ENCODE measurements around the gene CHKB. TPM values are rescaled to one million over a fixed set of nuclear protein-coding genes. Genes with fewer than 3 reads are reported as not detected.
A peak's percentile ranks its signal among the peaks of the same experiment; 100 is the strongest.

The CHKB gene
- total and polyA plus RNA-seq, 11 donors = 16.7 to 77.1 (median 35.6) TPM

DNA sequence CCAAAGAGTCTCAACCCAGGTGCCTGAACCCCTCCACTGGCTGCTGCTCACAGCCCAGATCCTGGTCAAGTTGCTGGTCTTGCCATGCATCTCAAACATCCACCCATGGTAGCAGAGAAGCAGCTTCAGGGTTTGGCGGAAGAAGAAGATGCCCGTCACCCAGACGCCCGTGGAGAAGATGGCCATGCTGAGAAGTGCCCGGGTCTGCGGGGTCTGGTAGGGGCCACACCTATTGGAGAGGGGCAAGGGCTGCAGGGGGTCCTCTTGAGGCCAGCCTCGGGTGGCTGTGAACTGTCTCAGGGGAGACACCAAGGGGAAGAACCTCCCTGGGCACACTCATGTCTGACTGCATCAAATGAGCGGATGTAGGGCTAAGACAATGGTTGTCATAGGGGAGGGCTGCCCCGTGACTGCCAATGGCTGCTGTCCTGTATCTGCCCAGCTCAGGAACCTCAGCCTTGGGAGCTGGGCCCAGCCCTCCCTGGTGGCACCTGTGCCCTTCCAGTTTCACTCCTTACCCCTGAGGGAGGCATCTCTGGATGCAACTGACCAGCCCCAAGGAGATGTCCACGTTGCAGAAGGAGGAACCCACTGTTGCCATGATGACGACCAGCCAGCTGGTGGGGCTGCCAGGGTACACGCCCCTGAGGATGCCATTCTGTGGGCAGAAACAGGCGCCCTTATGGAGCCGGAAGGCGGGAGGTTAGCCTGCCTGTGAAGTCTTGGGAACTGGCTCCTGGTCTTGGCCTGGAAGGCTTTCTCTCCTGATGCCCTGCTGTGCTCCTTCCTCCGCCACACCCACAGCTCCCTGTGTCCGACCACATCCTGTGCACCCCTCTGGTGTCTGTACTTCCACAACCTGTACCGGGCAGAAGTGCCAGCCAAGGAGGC is 5.6 kb downstream of the CHKB start:
- Histone ChIP-seq H3K4me3 (peak overlapping the region in 11 of 12 donors; percentile 44 to 73 (median 57)), H3K27ac (peak overlapping the region; percentile 81 to 100 (median 97)), H3K36me3 (peaks cover 0 to 62% (median 42%) of the 10 kb centered on the region in 9 donors), H3K4me1 (peaks cover 0 to 80% (median 28%) of the 10 kb centered on the region in 12 donors), H3K27me3 (no peaks in the 10 kb centered on the region), H3K9me3 (no peaks in the 10 kb centered on the region)
- DNase-seq = no peak
- ATAC-seq = no peak
- intact Hi-C loops (cut with DNase I) = loop anchor here in 2 of 10 donors (5.0 kb wide), 1 partner anchor 40 kb away; no protein-coding TSS in a partner anchor
- TF ChIP-seq, protein P1, sequence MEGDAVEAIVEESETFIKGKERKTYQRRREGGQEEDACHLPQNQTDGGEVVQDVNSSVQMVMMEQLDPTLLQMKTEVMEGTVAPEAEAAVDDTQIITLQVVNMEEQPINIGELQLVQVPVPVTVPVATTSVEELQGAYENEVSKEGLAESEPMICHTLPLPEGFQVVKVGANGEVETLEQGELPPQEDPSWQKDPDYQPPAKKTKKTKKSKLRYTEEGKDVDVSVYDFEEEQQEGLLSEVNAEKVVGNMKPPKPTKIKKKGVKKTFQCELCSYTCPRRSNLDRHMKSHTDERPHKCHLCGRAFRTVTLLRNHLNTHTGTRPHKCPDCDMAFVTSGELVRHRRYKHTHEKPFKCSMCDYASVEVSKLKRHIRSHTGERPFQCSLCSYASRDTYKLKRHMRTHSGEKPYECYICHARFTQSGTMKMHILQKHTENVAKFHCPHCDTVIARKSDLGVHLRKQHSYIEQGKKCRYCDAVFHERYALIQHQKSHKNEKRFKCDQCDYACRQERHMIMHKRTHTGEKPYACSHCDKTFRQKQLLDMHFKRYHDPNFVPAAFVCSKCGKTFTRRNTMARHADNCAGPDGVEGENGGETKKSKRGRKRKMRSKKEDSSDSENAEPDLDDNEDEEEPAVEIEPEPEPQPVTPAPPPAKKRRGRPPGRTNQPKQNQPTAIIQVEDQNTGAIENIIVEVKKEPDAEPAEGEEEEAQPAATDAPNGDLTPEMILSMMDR (IDR thresholded peaks at IDR 0.05) = no peak
- no peak for TF ChIP-seq POLR2A (IDR thresholded peaks at IDR 0.05)
- 62 to 83% (median 71%) methylated on average over 13 to 18 of the region's 18 CpGs for WGBS, 4 donors

DNA sequence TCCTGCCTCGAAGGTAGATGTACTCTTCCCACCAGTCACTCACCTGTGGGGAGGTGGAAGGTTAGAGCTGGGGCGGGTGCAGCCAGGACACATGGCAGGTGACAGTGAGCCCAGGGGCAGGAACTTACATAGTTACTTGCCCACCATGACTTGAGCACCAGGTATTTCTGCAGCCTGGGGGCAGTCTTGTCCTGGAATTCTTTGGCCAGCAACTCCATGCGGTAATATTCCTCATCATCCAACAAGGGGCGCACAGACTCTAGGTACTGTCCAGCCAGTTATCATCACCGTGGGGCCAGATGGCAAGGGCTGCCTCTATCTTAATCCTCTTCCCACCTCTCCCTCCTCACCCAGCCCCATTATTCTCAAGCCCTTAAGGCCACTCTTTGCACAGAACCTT is 6.6 kb downstream of the CHKB start:
- 32 to 39% (median 36%) methylated on average over 5 of the region's 5 CpGs for WGBS, 4 donors
- H3K4me3 ChIP-seq = peak overlapping the region in 3 of 12 donors; percentile 58 to 73 (median 67)
- H3K9me3 ChIP-seq = no peaks in the 10 kb centered on the region
- peaks cover 0 to 78% (median 19%) of the 10 kb centered on the region in 12 donors for H3K4me1 ChIP-seq
- H3K36me3 ChIP-seq = peaks cover 0 to 69% (median 49%) of the 10 kb centered on the region in 9 donors
- DNase-seq = no peak
- peak in 2 of 4 donors; percentile 3 to 44 for ATAC-seq
- TF ChIP-seq, protein P1 (IDR thresholded peaks at IDR 0.05) = peak in 10 of 12 donors; percentile 14 to 55 (median 36)
- no peak for TF ChIP-seq POLR2A (IDR thresholded peaks at IDR 0.05)
- H3K27me3 ChIP-seq = no peaks in the 10 kb centered on the region
- intact Hi-C loops (cut with DNase I) = loop anchor here in 2 of 10 donors (5.0 kb wide), 1 partner anchor 41 kb away; no protein-coding TSS in a partner anchor
- peak overlapping the region in 5 of 12 donors; percentile 31 to 99 (median 95) for H3K27ac ChIP-seq

DNA sequence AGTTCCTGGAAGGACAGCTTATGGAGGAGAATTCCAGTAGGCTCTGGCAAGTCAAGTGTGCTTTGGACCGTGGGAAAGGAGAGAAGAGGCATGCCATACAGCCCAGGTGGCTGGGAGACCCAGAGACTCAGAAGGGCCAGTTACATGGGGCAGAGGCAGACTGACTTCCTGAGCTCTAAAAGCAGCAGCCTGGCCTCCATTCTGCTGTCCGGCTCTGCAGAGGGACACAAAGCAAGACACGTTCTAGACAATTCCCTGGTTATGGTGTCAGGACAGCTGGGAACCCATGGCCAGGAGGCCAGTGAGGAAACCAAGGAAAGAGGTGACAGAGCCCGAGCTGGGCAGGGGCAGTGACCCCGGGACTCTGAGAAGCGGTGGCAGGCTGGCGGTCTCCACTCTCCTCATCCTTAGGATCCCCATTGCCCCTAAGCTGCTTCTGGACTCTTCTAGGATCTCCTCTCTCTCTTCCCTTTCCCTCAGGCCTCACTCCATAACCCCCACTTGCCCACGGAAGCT is 7.2 kb downstream of the CHKB start:
- H3K4me3 ChIP-seq = no peak overlapping the region

More for the DNA sequence above, 7.2 kb downstream of the CHKB start:
- intact Hi-C loops (cut with DNase I) = loop anchor here in 2 of 10 donors (5.0 kb wide), 1 partner anchor 42 kb away; no protein-coding TSS in a partner anchor
- DNase-seq = no peak
- H3K4me1 ChIP-seq = peaks cover 0 to 78% (median 16%) of the 10 kb centered on the region in 12 donors
- H3K27me3 ChIP-seq = no peaks in the 10 kb centered on the region
- peaks cover 0 to 69% (median 52%) of the 10 kb centered on the region in 9 donors for H3K36me3 ChIP-seq
- TF ChIP-seq, protein P1 (IDR thresholded peaks at IDR 0.05) = no peak
- no peak for TF ChIP-seq POLR2A (IDR thresholded peaks at IDR 0.05)
- H3K9me3 ChIP-seq = no peaks in the 10 kb centered on the region
- no peak for ATAC-seq
- H3K27ac ChIP-seq = peak overlapping the region in 3 of 12 donors; percentile 34 to 98 (median 95)
- WGBS, 4 donors = 66 to 76% (median 74%) methylated on average over 8 of the region's 8 CpGs
